ENCODE results near the gene TTR.

TTR gene

GRCh38 chr18:31581498-31582197 lies 10.0 kb upstream of the TTR start:
- no peak for FAIRE-seq

GRCh38 chr18:31583185-31583854 lies 8.4 kb upstream of the TTR start:
- FAIRE-seq = no peak

GRCh38 chr18:31585991-31586390 lies 5.7 kb upstream of the TTR start:
- FAIRE-seq = no peak

DNA sequence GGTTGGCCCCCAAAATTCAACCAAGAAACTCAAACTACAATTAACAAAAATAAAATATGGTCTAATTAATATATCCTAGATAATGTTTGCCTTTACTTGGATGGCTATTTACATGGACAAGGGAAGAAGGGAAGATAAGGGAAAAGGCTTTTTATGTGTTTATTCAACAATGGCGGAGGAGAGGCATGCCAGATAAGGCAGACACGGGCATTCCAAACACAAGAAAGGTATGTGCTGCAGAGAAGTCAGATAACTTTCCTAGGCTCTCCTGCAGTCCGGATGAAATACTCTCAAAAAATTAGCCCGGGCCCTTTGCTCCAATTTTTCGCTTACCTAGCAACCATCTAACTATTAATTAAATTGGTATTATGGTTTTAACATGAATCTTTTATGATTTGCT lies 5.1 kb upstream of the TTR start:
- no peak for FAIRE-seq

DNA sequence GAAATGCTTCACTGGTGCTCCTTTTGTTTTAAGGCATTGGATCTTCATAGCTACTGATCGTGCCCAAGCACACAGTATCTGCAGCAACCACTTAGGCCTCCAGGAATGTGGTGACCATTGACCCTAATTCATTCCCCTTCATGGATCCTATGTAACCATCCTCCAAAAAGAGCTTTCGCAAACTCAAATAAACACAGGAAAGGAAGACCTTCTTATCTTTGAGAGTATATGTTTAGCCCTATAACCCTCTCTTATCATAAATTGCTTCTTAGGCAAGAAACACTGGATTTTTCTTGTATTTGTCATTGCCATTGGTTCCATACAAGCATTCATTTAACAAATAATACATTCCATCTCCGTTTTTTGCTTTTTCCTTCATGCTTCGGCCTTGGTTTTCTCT lies 4.1 kb upstream of the TTR start:
- FAIRE-seq = no peak

DNA sequence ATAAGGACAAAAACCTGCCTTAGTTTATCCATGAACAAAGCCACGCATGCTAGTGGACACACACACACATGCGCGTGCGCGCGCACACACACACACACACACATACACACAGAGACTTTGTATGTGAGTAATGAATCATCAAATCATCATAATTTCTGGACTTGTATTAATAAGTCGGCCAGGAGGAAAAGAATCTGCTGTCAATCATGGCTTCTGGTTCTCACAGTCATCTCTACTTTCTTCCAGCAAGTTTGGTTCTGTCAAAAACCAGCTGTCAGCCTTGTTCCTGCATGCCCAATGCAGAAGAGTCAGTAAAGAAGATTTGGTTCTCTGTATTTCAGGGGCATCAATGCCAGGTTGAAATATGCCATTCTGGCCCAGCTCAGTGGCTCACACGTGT lies 1.1 kb upstream of the TTR start:
- no peak for FAIRE-seq

- no peak for FAIRE-seq
Measured at GRCh38 chr18:31591113-31591512, 564 bp upstream of the TTR start.

- FAIRE-seq = no peak
Measured at GRCh38 chr18:31592506-31593157, 955 bp downstream of the TTR start.

- FAIRE-seq = no peak
Measured at GRCh38 chr18:31595121-31595771, 3.6 kb downstream of the TTR start.

DNA sequence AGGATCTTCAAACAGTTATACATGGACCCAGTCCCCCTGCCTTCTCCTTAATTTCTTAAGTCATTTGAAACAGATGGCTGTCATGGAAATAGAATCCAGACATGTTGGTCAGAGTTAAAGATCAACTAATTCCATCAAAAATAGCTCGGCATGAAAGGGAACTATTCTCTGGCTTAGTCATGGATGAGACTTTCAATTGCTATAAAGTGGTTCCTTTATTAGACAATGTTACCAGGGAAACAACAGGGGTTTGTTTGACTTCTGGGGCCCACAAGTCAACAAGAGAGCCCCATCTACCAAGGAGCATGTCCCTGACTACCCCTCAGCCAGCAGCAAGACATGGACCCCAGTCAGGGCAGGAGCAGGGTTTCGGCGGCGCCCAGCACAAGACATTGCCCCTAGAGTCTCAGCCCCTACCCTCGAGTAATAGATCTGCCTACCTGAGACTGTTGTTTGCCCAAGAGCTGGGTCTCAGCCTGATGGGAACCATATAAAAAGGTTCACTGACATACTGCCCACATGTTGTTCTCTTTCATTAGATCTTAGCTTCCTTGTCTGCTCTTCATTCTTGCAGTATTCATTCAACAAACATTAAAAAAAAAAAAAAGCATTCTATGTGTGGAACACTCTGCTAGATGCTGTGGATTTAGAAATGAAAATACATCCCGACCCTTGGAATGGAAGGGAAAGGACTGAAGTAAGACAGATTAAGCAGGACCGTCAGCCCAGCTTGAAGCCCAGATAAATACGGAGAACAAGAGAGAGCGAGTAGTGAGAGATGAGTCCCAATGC lies 4.6 kb downstream of the TTR start:
- no peak for FAIRE-seq

DNA sequence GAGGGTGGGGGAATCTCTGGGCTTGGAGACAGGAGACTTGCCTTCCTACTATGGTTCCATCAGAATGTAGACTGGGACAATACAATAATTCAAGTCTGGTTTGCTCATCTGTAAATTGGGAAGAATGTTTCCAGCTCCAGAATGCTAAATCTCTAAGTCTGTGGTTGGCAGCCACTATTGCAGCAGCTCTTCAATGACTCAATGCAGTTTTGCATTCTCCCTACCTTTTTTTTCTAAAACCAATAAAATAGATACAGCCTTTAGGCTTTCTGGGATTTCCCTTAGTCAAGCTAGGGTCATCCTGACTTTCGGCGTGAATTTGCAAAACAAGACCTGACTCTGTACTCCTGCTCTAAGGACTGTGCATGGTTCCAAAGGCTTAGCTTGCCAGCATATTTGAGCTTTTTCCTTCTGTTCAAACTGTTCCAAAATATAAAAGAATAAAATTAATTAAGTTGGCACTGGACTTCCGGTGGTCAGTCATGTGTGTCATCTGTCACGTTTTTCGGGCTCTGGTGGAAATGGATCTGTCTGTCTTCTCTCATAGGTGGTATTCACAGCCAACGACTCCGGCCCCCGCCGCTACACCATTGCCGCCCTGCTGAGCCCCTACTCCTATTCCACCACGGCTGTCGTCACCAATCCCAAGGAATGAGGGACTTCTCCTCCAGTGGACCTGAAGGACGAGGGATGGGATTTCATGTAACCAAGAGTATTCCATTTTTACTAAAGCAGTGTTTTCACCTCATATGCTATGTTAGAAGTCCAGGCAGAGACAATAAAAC lies 6.5 kb downstream of the TTR start:
- no peak for FAIRE-seq

DNA sequence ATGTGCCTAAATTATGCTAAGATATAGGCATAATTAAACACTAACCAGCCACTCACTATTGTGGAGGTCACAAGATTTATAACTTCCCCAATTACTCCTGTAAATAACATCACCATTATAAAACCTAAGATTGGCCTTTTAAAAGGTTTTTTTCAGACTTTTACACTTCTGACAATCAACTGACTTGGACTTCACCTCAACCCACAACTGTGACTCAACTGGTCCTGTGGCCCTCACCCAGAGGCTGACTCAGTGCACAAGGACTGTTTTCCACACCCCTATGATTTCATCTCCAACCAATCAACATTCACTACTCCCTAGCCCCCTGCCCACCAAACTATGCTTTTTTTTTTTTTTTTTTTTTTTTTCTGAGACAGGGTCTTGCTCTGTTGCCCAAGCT lies 11.6 kb downstream of the TTR start:
- FAIRE-seq = no peak

DNA sequence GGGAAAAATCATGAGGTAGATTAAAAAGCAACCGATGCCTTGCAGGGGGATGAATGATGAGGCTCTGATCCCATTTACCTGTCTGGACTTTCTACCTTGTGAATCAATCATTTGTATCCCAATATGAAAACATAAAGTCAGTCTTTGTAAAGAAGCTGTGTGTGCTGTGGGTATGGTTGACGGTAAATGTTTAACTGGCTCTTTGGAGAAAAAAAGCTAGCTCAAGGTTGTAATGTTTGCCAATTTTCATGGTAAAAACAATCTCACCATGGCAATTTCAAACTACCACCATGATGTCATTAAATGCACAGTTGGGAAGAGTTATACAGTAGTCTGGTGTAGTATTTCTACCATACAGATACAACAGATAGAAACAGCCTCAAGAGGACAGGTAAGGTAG lies 14.6 kb downstream of the TTR start:
- FAIRE-seq = no peak

GRCh38 chr18:31607384-31607783 lies 15.7 kb downstream of the TTR start:
- no peak for FAIRE-seq

DNA sequence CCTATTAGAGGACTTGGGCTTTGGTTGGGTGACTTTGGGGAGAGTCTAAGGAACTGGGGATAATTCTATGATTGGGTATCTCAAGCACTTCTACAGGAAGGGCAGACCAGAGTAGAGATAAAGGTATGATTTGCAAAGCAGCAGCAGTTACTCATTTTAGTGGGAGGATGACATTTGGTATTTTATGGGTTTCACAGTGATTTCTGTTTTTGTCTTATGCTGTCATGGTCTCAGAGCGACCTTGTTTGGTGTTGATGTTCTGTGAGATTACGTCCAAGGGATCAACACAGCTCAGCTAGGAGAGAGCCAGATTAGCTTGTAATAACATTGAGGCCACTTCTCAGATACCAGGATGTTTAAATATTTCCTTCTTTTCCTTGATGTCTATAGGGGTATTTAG lies 18.2 kb downstream of the TTR start:
- no peak for FAIRE-seq

- no peak for FAIRE-seq
Measured at GRCh38 chr18:31610286-31611205, 18.9 kb downstream of the TTR start.

GRCh38 chr18:31611511-31611910 lies 19.8 kb downstream of the TTR start:
- no peak for FAIRE-seq

DNA sequence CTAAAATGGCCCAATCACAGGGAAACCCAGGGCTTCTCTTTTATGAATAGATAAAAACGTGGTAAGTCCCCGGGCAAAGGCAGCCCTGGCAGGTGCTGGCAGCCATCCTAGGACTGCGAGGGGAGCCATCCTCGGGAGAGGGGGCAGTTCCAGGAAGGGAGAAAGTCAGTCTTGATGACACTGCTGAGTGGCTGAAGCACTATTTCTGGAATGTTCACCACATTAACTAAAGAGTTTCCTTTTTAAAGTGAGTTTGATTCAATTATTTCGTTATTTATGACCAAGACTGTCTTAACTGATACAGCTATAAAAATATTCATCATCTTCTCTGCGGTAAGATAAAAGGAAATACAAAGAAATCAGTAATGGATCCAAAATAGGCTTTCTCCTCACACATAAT lies 20.4 kb downstream of the TTR start:
- no peak for FAIRE-seq

DNA sequence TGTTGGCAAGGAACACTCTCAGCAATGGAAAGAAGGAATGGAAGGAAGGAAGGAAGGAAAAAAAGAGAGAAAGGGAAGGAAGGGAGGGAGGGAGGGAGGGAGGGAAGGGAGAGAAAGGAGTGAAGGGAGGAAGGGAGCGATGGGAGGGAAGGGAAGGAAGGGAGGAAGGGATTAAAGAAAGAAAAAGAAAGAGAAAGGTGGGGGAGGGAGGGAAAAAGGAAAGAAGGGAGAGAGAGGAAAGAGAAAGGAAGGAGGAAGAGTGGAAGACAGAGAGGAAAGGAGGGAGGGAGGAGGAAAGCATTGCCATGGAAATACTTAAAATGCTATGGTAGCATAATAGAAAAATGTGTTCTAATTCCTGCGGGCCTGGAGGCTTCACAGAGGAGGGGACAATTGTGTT lies 22.4 kb downstream of the TTR start:
- FAIRE-seq = no peak

GRCh38 chr18:31616586-31616985 lies 24.9 kb downstream of the TTR start:
- FAIRE-seq = no peak

Data from colon (tissue), 2 donors.